TTC549 (cell line): Measurements from ENCODE around the gene CLSTN2.

Source experiments
- FAIRE-seq: peaks from 2 replicates; lab custom pipeline; 2012; peaks lifted over from hg19 to GRCh38; lab: Jason Lieb, UNC

CLSTN2 gene

GRCh38 chr3:140285380-140285779, 350.4 kb downstream of the CLSTN2 start:
- FAIRE-seq: no peak

DNA sequence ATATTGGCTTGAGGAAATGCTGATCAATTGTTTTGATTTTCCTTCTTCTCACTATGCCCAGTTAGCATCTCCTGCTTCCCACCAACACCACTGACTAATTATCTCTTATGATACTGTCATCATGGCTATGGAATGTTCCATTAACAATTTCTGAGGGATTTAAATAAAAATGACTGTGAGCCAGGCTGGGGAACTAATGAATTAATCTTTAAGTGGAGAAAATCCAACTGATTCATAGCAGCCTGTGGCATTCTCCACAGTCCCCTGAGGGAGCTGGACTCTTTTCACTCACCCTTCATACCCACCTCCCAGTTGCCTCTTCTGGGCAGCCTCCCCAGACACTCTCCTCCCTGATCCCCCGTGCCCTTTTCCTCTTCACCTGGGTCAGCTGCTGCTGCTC, 353.6 kb downstream of the CLSTN2 start:
- no peak for FAIRE-seq

GRCh38 chr3:140290105-140290504, 355.1 kb downstream of the CLSTN2 start:
- no peak for FAIRE-seq

GRCh38 chr3:140292170-140292569, 357.2 kb downstream of the CLSTN2 start:
- no peak for FAIRE-seq

DNA sequence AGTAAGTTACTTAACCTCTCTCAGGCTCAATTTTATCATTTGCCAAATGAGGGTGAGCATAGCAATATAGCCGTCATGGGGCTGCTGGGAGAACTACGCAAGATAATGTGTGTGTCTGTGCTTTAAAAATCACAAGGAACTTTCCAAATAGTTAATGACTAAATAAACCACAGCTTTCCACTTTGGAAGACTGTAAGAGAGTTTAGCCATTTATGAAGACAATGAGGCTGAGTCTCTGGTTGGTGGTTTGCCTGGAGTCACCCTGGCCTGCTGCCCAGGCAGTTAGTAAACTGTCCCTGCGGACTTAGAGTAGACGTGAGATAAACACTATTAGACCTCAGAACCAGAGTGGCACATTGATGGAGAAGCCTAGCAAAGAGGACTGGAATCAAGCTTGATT, 357.7 kb downstream of the CLSTN2 start:
- FAIRE-seq: no peak

- FAIRE-seq: no peak
These were observed 359.1 kb downstream of the CLSTN2 start for GRCh38 chr3:140294058-140294457.

GRCh38 chr3:140296796-140297352, 361.9 kb downstream of the CLSTN2 start:
- no peak for FAIRE-seq

GRCh38 chr3:140298043-140298442, 363.1 kb downstream of the CLSTN2 start:
- FAIRE-seq: no peak

DNA sequence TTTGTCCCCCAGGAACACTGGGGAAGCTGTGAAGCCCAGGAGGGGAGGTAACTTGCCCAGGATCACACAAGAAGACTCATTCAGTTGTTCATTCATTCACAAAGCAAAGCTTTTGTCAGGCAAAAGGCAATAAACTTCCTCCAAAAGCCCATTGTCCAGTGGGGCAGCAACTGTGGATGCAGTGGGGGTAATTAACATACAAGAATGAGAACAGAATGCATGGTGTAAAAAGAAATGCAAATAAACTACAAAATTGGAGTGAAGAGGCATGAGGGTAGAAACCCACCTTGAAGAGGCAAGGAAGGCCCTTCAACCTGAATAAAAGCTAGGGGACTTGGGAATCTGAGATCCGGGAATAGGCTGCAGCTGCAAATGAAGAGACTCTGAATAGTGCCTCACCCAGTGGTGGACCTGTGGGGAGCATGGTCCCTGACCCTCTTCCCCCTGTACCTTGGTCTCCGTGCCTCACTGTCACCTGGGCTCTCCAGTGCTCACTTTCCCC, 363.6 kb downstream of the CLSTN2 start:
- FAIRE-seq: no peak

DNA sequence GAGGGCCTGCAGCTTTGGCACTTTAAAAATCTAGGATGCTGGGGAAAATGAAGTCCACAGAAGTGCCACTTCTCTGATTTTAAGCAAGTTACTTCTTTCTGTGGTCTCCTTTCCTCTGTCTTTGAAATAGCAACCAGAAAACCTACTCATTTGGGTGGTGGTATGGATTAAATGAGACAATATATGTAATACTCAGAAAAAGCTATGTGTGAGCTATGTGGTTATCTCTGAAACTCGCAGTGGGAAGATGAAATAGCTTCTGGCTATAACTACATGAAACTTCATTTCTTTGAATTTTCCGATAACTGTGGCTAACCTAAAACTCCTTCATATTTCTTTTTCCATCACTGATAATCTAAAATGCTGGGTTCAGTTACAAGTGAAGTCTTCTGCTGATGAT, 368.9 kb downstream of the CLSTN2 start:
- no peak for FAIRE-seq

DNA sequence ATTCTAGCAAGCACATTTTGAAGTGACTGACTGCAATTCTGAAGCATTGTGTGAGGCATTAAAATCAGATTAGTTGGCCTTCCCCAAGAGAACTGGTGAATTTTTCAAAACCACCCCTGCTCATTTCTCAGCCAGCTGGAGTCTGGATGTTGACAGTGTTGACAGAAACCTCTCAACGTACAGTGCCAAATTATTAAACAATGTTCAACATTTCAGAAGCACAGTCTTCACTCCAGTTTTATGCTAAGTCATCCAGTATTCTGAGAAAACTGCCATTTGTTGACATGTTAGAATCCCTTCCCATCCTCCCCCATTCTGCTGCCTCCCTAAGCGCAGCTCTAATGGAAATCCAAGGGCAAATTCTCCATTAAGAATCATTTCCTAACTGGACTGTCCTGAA, 373.6 kb downstream of the CLSTN2 start:
- FAIRE-seq: no peak

- FAIRE-seq: no peak
These were observed 376.4 kb downstream of the CLSTN2 start for GRCh38 chr3:140311428-140311827.

GRCh38 chr3:140315955-140316354, 381.0 kb downstream of the CLSTN2 start:
- FAIRE-seq: no peak

DNA sequence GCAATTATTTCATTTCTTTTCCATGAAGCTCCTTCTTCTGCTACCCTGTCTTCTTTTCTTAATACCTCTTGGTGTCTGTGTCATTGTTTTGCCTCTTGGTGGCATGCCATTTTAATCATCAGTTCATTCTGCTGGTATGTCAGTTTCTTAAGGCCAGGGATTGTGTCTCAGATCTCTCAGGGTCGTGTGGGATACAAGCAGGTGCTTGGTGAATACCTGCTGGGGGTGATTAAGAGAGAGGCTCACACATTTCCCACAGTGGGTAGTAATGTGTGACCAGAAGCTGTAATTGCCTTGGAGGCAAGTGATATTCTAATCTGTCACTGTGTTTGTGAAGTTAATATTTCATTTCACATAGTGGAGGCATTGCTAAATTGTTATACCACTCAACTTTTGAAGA, 381.5 kb downstream of the CLSTN2 start:
- no peak for FAIRE-seq

DNA sequence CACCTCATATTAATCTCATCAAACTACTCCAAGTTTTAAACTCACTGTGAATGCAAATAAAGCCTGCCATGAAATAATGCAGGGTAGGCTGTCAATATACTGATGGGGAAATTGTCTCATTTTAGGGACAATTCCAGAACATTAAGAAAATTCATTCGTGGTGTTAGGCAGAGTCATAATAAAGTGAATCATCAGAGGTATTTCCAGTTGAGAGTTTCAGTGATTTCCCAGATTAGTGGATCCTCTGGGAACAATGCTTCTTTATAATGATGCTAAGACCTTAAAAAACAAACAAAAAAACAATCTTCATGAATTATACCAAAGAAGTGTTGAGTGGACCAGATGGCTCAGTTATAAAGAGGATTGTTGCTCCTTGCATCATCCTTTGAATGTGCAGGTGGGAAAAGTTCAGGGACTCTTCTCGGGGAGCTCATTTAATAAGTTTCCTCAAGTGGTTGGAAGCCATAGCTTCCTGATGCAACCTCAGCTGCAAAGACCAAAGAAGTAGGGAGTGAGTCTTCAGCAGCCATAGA, 381.9 kb downstream of the CLSTN2 start:
- FAIRE-seq: no peak

GRCh38 chr3:140319739-140320138, 384.8 kb downstream of the CLSTN2 start:
- no peak for FAIRE-seq

GRCh38 chr3:140323561-140323960, 388.6 kb downstream of the CLSTN2 start:
- no peak for FAIRE-seq

- no peak for FAIRE-seq
These were observed 397.1 kb downstream of the CLSTN2 start for GRCh38 chr3:140332131-140332530.

DNA sequence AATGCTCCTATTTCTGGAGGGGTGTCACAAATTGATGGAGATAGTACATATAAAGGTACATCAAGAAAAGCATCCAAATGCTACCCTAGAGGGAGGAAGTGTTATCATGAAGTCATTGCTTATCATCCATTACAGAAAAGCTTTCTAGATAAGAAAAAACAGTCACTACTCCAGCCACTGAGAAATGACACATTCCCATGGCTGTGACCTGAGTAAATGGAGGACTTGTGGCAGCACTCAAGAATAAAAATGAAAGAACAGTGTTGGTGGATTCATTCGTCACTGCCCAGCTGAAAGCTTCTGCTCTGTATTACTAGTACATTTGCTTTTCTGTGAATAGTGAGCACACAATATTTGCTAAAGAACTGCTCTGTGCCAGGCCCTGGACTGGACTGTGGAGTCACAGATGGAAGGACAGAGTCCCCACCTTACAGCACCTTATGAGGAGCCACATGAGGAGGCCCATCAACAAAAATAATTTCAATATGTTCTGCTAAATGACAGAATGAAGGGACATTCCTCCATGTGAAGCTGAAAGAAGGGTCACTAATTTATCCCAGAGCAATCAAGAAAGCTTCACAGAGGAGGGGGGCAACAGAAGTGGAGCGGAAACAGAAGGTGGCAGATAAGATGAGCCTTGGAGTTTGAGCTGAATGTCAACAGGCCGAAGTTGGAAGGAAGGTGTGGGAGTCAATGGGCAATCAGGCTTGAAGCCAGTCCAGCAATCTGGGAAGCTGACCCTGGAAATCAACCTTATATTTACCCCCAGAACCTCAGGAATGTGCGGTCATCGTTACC, 399.3 kb downstream of the CLSTN2 start:
- no peak for FAIRE-seq

DNA sequence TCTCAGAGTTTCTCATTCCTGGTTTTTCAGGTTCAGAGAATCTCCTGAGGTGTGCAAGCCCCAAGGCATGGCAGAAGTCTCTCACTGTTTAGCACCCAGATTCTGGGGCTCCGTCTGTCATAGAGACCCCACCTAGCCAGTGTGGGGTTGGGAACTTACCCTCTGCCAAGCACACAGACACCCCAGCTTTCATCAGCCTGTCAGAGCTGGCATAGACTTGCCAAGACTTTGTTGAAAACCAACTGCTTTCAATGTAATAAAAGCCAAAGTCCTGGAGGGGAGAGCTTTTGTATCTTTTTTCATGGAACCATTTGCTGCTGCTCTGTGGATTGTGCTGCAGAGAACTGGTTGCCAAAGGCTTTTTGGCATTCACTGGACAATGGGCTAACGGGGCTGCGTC, 401.5 kb downstream of the CLSTN2 start:
- FAIRE-seq: no peak

DNA sequence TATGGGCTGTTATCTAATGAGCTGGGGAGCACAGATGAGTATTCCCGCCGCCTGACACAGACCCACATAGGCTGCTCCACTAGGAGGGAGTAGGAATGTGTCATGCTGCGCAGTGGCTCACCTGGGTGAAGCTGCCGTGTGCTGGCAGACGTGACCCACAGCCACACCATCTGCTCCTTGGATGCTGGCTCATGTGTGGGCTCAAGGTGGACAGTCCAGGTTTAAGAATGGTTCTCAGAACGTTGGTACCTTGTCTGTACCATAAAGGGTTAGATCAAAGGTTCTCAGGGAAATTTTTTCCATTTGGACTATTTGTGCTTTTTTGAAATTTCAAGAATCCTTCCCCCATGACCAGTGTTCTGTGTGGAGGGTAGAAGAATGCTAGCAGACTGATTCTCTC, 403.9 kb downstream of the CLSTN2 start:
- no peak for FAIRE-seq

- FAIRE-seq: no peak
These were observed 406.2 kb downstream of the CLSTN2 start for GRCh38 chr3:140341203-140341602.

DNA sequence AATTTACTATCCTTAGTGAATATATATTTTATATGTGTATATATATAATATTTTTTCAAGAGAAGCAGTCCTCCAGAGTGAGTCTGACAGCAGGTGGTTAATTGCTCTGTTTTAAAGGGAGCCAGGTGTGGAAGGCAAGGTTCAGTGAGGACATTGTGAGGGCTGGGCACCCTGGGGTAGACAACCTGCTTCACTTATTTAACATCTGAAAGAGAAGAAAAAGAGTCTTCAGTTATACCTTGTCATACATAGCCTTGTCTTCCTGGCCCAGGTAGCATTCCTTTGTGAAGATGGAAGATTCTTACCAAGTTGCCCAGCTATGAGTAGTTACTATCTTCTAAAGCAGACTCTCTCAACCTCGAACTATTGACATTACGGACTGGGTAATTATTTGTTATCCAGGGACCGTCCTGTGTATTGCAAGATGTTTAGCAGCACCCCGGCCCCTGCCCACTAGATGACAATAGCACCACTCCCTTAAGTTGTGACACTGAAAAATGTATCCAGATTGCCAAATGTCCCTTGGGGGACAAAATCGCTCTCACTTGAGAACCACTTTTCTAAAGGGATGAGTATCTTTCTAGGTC, 406.9 kb downstream of the CLSTN2 start:
- FAIRE-seq: no peak
